ENCODE measurements around the gene CLDN19.

CLDN19 gene

GRCh38 chr1:42739753-42740700 lies at the start of gene CLDN19:
TSS of gene CLDN19 (minus strand) at chr1:42740236. CDS start at chr1:42740063, 173 bp downstream.
- DNase-seq: no peak

GRCh38 chr1:42788021-42788420 lies 48.0 kb upstream of the CLDN19 start:
- no peak for DNase-seq

GRCh38 chr1:42786097-42786496 lies 46.1 kb upstream of the CLDN19 start:
- DNase-seq: no peak

GRCh38 chr1:42784946-42785693 lies 45.1 kb upstream of the CLDN19 start, which contains the start of gene TMEM269:
TSS of gene TMEM269 (plus strand) at chr1:42784991. CDS start at chr1:42789894, 4,903 bp downstream.
- no peak for DNase-seq

- DNase-seq: no peak
Measured at GRCh38 chr1:42784547-42784945, 44.5 kb upstream of the CLDN19 start.

- DNase-seq: no peak
Measured at GRCh38 chr1:42783092-42783491, 43.1 kb upstream of the CLDN19 start.

- DNase-seq: no peak
Measured at GRCh38 chr1:42780176-42780575, 40.1 kb upstream of the CLDN19 start.

GRCh38 chr1:42779725-42780124 lies 39.7 kb upstream of the CLDN19 start:
- no peak for DNase-seq

GRCh38 chr1:42777852-42778251 lies 37.8 kb upstream of the CLDN19 start:
- DNase-seq: peak; percentile 9

- DNase-seq: no peak
Measured at GRCh38 chr1:42776502-42776901, 36.5 kb upstream of the CLDN19 start.

- DNase-seq: no peak
Measured at GRCh38 chr1:42774928-42775526, 35.0 kb upstream of the CLDN19 start.

- DNase-seq: no peak
Measured at GRCh38 chr1:42773420-42773819, 33.4 kb upstream of the CLDN19 start.

GRCh38 chr1:42769811-42770210 lies 29.8 kb upstream of the CLDN19 start:
- no peak for DNase-seq

GRCh38 chr1:42768172-42768571 lies 28.1 kb upstream of the CLDN19 start:
- DNase-seq: no peak

GRCh38 chr1:42767510-42768000 lies 27.5 kb upstream of the CLDN19 start:
- no peak for DNase-seq

- peak; percentile 100 for DNase-seq
Measured at GRCh38 chr1:42766741-42767509, 26.9 kb upstream of the CLDN19 start, which contains the start of the genes C1orf50 and P3H1. TSS of gene C1orf50 (plus strand) at chr1:42767249. CDS start at chr1:42767312, 63 bp downstream. TSS of gene P3H1 (minus strand) at chr1:42767028. CDS start at chr1:42766971, 57 bp downstream.

GRCh38 chr1:42765832-42766740 lies 26.1 kb upstream of the CLDN19 start:
- DNase-seq: peak; percentile 67

GRCh38 chr1:42765269-42765668 lies 25.2 kb upstream of the CLDN19 start:
- DNase-seq: no peak

GRCh38 chr1:42762269-42762668 lies 22.2 kb upstream of the CLDN19 start:
- no peak for DNase-seq

GRCh38 chr1:42761567-42761966 lies 21.5 kb upstream of the CLDN19 start:
- DNase-seq: no peak

- no peak for DNase-seq
Measured at GRCh38 chr1:42759114-42759513, 19.1 kb upstream of the CLDN19 start.

All from COR-L47 (cell line).